GM18951 (cell line): ENCODE data around the gene ALDH1L1.

Source experiments
- POLR2A ChIP-seq: IDR thresholded peaks from 4 replicates; pipeline ENCODE4 v1.6.1; 2011; ENCODE audit warnings: mild to moderate bottlenecking; ENCODE audit not compliant: insufficient read length, insufficient read depth; ENCODE audit errors: extremely low read depth
- in situ Hi-C: fragments of 300-500 bp; cut with MboI; formaldehyde crosslinking; loops from one replicate; pipeline ENCODE4 v1.12.0; 2022; ENCODE audit warnings: low sequenced_read_pairs, mixed read lengths, inconsistent platforms; ENCODE audit not compliant: unreplicated experiment

ALDH1L1 gene

GRCh38 chr3:126087552-126088175 lies 92.7 kb downstream of the ALDH1L1 start:
- in situ Hi-C loops: no loop called here
- TF ChIP-seq POLR2A: no peak

GRCh38 chr3:126085841-126086240 lies 94.5 kb downstream of the ALDH1L1 start:
- no peak for TF ChIP-seq POLR2A
- in situ Hi-C loops: no loop called here

GRCh38 chr3:126085276-126085675 lies 95.1 kb downstream of the ALDH1L1 start:
- in situ Hi-C loops: no loop called here
- no peak for TF ChIP-seq POLR2A

- TF ChIP-seq POLR2A: no peak
- in situ Hi-C loops: no loop called here
Observed at GRCh38 chr3:126084768-126085180, 95.6 kb downstream of the ALDH1L1 start.

GRCh38 chr3:126083913-126084767 lies 96.2 kb downstream of the ALDH1L1 start, which contains the start of gene SLC41A3:
Gene SLC41A3 (minus strand): TSS chr3:126084124. CDS start chr3:126068219, 15,905 bp downstream.
- peak; percentile 78 for TF ChIP-seq POLR2A
- in situ Hi-C loops: no loop called here

- TF ChIP-seq POLR2A: no peak
- in situ Hi-C loops: no loop called here
Observed at GRCh38 chr3:126083511-126083912, 96.9 kb downstream of the ALDH1L1 start.

- TF ChIP-seq POLR2A: no peak
- in situ Hi-C loops: no loop called here
Observed at GRCh38 chr3:126083138-126083445, 97.3 kb downstream of the ALDH1L1 start.

GRCh38 chr3:126082362-126083137 lies 97.8 kb downstream of the ALDH1L1 start:
- in situ Hi-C loops: no loop called here

GRCh38 chr3:126081618-126082361 lies 98.6 kb downstream of the ALDH1L1 start:
- in situ Hi-C loops: no loop called here
- no peak for TF ChIP-seq POLR2A

More at GRCh38 chr3:126082362-126083137, 97.8 kb downstream of the ALDH1L1 start:
- TF ChIP-seq POLR2A: no peak

GRCh38 chr3:126080970-126081369 lies 99.4 kb downstream of the ALDH1L1 start:
- in situ Hi-C loops: no loop called here
- no peak for TF ChIP-seq POLR2A

- in situ Hi-C loops: no loop called here
- TF ChIP-seq POLR2A: no peak
Observed at GRCh38 chr3:126078866-126079265, 101.5 kb downstream of the ALDH1L1 start.

GRCh38 chr3:126077754-126078153 lies 102.6 kb downstream of the ALDH1L1 start:
- TF ChIP-seq POLR2A: no peak
- in situ Hi-C loops: no loop called here

DNA sequence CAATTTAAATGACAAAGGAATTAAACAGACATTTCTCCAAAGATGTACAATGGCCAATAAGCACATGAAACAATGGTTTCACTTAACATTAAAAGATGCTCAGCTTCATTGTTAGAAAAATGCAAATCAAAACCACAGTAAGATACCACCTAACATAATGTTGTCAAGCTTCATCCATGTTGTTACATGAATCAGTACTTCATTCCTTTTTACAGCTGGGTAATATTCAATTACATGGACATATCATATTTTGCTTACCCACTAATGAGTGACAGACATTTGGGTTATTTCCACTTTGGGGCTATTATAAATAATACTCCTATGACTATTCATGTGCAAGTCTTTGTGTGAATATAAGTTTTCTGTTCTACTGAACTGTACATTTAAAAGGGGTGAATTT lies 104.2 kb downstream of the ALDH1L1 start:
- in situ Hi-C loops: no loop called here

More for the DNA sequence above, 104.2 kb downstream of the ALDH1L1 start:
- TF ChIP-seq POLR2A: no peak
